NK-92 (cell line): ENCODE measurements around the gene SEMA6B.

Experiments
- DNase-seq: peaks from one replicate; lab custom pipeline; 2025; ENCODE audit not compliant: unreplicated experiment; lab: John Stamatoyannopoulos, UW

The SEMA6B gene

DNA sequence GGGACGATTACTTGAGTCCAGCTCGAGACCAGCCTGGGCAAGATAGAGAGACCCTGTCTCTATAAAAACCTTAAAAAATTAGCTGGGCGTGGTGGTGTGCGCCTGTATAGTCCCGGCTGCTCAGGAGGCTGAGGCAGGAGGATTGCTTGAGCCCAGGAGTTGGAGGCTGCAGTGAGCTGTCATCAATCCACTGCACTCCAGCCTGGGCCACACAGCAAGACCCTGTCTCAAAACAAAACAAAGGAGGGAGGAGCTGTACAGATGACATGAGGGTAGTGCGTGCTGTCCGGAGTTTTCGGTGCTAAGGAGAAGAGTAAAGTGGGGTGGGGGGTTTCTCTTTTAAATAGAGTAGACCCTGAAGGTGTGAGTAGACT, 64.8 kb downstream of the SEMA6B start:
- DNase-seq = no peak

DNA sequence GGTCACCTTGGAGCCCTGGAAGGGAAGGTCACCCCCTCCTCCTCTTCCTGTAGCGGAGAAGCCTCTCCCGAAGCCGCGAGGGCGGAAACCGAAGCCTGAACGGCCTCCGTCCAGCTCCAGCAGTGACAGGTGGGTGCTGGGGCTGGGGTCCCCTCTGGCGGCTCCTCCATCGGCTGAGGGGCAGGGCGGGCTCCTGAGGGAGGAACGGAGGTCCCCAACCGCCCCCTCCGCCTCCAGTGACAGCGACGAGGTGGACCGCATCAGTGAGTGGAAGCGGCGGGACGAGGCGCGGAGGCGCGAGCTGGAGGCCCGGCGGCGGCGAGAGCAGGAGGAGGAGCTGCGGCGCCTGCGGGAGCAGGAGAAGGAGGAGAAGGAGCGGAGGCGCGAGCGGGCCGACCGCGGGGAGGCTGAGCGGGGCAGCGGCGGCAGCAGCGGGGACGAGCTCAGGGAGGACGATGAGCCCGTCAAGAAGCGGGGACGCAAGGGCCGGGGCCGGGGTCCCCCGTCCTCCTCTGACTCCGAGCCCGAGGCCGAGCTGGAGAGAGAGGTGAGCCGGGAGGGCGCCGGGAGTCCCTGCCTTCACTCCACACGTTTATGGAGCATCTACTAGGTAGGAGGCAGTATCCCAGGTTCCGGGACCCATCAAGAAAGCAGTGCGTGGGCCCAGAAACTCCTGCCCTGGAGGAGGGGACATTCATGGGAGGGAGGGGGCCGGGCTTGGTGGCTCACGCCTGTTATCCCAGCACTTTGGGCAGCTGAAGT, 65.4 kb downstream of the SEMA6B start:
- no peak for DNase-seq

DNA sequence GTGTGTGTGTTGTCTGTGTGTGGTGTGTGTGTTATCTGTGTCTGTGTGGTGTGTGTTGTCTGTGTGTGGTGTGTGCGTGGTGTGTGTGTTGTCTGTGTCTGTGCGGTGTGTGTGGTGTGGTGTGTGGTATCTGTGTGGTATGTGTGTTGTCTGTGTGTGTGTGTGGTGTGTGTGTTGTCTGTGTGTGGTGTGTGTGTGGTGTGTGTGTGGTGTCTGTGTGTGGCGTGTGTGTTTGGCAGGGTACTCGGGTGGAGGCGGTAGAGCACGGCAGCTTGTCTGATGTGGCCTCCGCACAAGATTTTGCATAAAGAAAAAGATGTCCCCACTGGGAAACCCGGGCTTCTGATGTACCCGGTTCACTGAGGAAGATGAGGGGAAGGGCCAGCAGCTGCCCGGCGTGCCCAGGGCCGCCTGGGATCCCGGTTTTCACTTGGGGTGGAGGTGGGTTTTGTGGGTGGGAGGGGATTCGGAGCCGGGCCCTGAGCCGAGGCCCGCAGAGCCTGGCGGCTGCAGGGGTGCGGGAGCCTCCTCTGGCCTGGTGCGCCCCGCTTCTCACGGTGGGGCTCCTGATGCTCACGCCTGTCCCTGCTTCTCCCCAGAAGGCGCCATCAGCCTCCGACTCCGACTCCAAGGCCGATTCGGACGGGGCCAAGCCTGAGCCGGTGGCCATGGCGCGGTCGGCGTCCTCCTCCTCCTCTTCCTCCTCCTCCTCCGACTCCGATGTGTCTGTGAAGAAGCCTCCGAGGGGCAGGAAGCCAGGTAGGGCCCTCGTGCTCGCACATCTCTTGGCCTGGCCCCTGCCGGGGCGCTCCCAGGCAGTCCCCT, 66.2 kb downstream of the SEMA6B start:
- DNase-seq = no peak
